ENCODE results near the gene LGALS14. TPM values are rescaled to one million over a fixed set of nuclear protein-coding genes. Genes with fewer than 3 reads are reported as not detected.
"Not testable (repeated sequence)": the region's sequence is repeated elsewhere in the genome, so short reads cannot be mapped to it uniquely, and the experiment has no call there.

Gene LGALS14
- total RNA-seq, 2 experiments from 2014 or later, result not detected

- no peaks in the 10 kb centered on the region for H3K36me3 ChIP-seq (ENCODE audit: insufficient read depth, low read length)
- no peak overlapping the region for H3K27ac ChIP-seq (ENCODE audit: low read depth, low read length, poor library complexity, severe bottlenecking)
- no peaks in the 10 kb centered on the region for H3K79me2 ChIP-seq (ENCODE audit: insufficient read depth, low read depth, low read length)
- H3K4me2 ChIP-seq (ENCODE audit: low read length), result no peak overlapping the region
- no peaks in the 10 kb centered on the region for H4K20me1 ChIP-seq (ENCODE audit: insufficient read depth, low read length)
- BruUV-seq (replicated peaks), result no TSS peak
- H2AFZ ChIP-seq (ENCODE audit: low read length), result no peak overlapping the region
- H3K9me3 ChIP-seq (ENCODE audit: low read length), result no peaks in the 10 kb centered on the region
- TF ChIP-seq CTCF (conservative IDR thresholded peaks at IDR 0.05; ENCODE audit: low read length) (no peak), EZH2phosphoT487 (IDR thresholded peaks at IDR 0.05; ENCODE audit: borderline replicate concordance, low read depth, low read length) (no peak)
- H3K4me3 ChIP-seq (ENCODE audit: low read depth, low read length, poor library complexity, severe bottlenecking), result no peak overlapping the region
- no peaks in the 10 kb centered on the region for H3K9me2 ChIP-seq (ENCODE audit: insufficient read depth, low read length)
- ChIA-PET CTCF (ENCODE audit: unreplicated experiment) (no interaction called here), POLR2A (no interaction called here)
- DNase-seq (ENCODE audit: low spot score), result no peak
- intact Hi-C loops (cut with micrococcal nuclease; ENCODE audit: unreplicated experiment), result no loop called here
- no peaks in the 10 kb centered on the region for H3K4me1 ChIP-seq (ENCODE audit: insufficient read depth, low read length, poor library complexity, severe bottlenecking)
Observed at GRCh38 chr19:39659791-39660190, 44.5 kb upstream of the LGALS14 start.

DNA sequence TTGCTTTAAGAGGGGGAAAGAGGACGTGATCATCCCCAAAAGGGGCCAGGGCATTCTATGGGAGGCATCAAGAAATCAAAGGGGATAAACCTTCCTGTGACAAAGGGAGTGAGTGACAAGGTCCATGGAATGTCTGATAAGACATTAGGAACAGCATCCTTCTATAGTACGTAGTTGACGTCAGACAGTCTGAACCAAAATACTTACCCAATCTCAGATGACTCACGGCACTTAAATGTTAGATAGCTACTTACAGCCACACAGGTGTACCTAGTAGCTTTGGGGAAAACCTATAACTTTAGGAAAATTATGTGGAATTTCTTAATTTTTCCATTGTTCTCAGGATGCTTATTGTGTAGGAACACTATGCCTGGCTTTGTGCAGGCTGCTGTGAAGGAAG is 43.6 kb upstream of the LGALS14 start:
- Histone ChIP-seq H3K9me2 (ENCODE audit: insufficient read depth, low read length) (no peaks in the 10 kb centered on the region), H2AFZ (ENCODE audit: low read length) (no peak overlapping the region), H4K20me1 (ENCODE audit: insufficient read depth, low read length) (no peaks in the 10 kb centered on the region), H3K4me1 (ENCODE audit: insufficient read depth, low read length, poor library complexity, severe bottlenecking) (no peaks in the 10 kb centered on the region), H3K4me3 (ENCODE audit: low read depth, low read length, poor library complexity, severe bottlenecking) (no peak overlapping the region), H3K4me2 (ENCODE audit: low read length) (no peak overlapping the region), H3K36me3 (ENCODE audit: insufficient read depth, low read length) (no peaks in the 10 kb centered on the region), H3K9me3 (ENCODE audit: low read length) (no peaks in the 10 kb centered on the region), H3K79me2 (ENCODE audit: insufficient read depth, low read depth, low read length) (no peaks in the 10 kb centered on the region), H3K27ac (ENCODE audit: low read depth, low read length, poor library complexity, severe bottlenecking) (no peak overlapping the region)
- TF ChIP-seq EZH2phosphoT487 (IDR thresholded peaks at IDR 0.05; ENCODE audit: borderline replicate concordance, low read depth, low read length) (no peak), CTCF (conservative IDR thresholded peaks at IDR 0.05; ENCODE audit: low read length) (no peak)
- CTCF ChIA-PET (ENCODE audit: unreplicated experiment), result no interaction called here
- no peak for DNase-seq (ENCODE audit: low spot score)
- POLR2A ChIA-PET, result no interaction called here
- intact Hi-C loops (cut with micrococcal nuclease; ENCODE audit: unreplicated experiment), result no loop called here
- BruUV-seq (replicated peaks), result no TSS peak

- Histone ChIP-seq H3K4me2 (ENCODE audit: low read length) (no peak overlapping the region), H3K9me2 (ENCODE audit: insufficient read depth, low read length) (no peaks in the 10 kb centered on the region), H3K79me2 (ENCODE audit: insufficient read depth, low read depth, low read length) (no peaks in the 10 kb centered on the region), H3K4me3 (ENCODE audit: low read depth, low read length, poor library complexity, severe bottlenecking) (no peak overlapping the region), H2AFZ (ENCODE audit: low read length) (no peak overlapping the region), H3K9me3 (ENCODE audit: low read length) (no peaks in the 10 kb centered on the region), H3K4me1 (ENCODE audit: insufficient read depth, low read length, poor library complexity, severe bottlenecking) (no peaks in the 10 kb centered on the region), H3K36me3 (ENCODE audit: insufficient read depth, low read length) (no peaks in the 10 kb centered on the region), H4K20me1 (ENCODE audit: insufficient read depth, low read length) (no peaks in the 10 kb centered on the region), H3K27ac (ENCODE audit: low read depth, low read length, poor library complexity, severe bottlenecking) (no peak overlapping the region)
- intact Hi-C loops (cut with micrococcal nuclease; ENCODE audit: unreplicated experiment), result no loop called here
- TF ChIP-seq EZH2phosphoT487 (IDR thresholded peaks at IDR 0.05; ENCODE audit: borderline replicate concordance, low read depth, low read length) (no peak), CTCF (conservative IDR thresholded peaks at IDR 0.05; ENCODE audit: low read length) (no peak)
- no TSS peak for BruUV-seq (replicated peaks)
- ChIA-PET POLR2A (no interaction called here), CTCF (ENCODE audit: unreplicated experiment) (no interaction called here)
- no peak for DNase-seq (ENCODE audit: low spot score)
Observed at GRCh38 chr19:39661565-39661964, 42.7 kb upstream of the LGALS14 start.

- POLR2A ChIA-PET; BruUV-seq (replicated peaks); DNase-seq (ENCODE audit: low spot score); H3K79me2 ChIP-seq (ENCODE audit: insufficient read depth, low read depth, low read length); H3K27ac ChIP-seq (ENCODE audit: low read depth, low read length, poor library complexity, severe bottlenecking); H3K36me3 ChIP-seq (ENCODE audit: insufficient read depth, low read length); H3K4me1 ChIP-seq (ENCODE audit: insufficient read depth, low read length, poor library complexity, severe bottlenecking); H3K9me2 ChIP-seq (ENCODE audit: insufficient read depth, low read length); H3K4me2 ChIP-seq (ENCODE audit: low read length); H3K4me3 ChIP-seq (ENCODE audit: low read depth, low read length, poor library complexity, severe bottlenecking); intact Hi-C loops (cut with micrococcal nuclease; ENCODE audit: unreplicated experiment); H2AFZ ChIP-seq (ENCODE audit: low read length); H4K20me1 ChIP-seq (ENCODE audit: insufficient read depth, low read length); CTCF ChIA-PET (ENCODE audit: unreplicated experiment); H3K9me3 ChIP-seq (ENCODE audit: low read length): not testable (repeated sequence)
Observed at GRCh38 chr19:39669860-39670259, 34.4 kb upstream of the LGALS14 start.

All from OCI-LY7 (cell line).